HS-27A (cell line): ENCODE data around the gene MAFG.
"Not testable (repeated sequence)": the region's sequence is repeated elsewhere in the genome, so short reads cannot be mapped to it uniquely, and the experiment has no call there.

ENCODE experiments used
- DNase-seq: peaks from one replicate; pipeline ENCODE4 v3.0.0-alpha.2; 2012; ENCODE audit warnings: low read depth, missing footprints

The MAFG gene

GRCh38 chr17:81958633-81959342 is 31.3 kb upstream of the MAFG start:
- DNase-seq: no peak

- no peak for DNase-seq
Measured at GRCh38 chr17:81957691-81958432, 30.3 kb upstream of the MAFG start.

GRCh38 chr17:81956607-81957589 is 29.4 kb upstream of the MAFG start:
- DNase-seq: no peak

- no peak for DNase-seq
Measured at GRCh38 chr17:81955756-81956544, 28.4 kb upstream of the MAFG start.

GRCh38 chr17:81955058-81955681 is 27.6 kb upstream of the MAFG start:
- DNase-seq: no peak

- no peak for DNase-seq
Measured at GRCh38 chr17:81954131-81955057, 26.9 kb upstream of the MAFG start.

- DNase-seq: not testable (repeated sequence)
Measured at GRCh38 chr17:81953443-81953842, 25.9 kb upstream of the MAFG start.

- no peak for DNase-seq
Measured at GRCh38 chr17:81952792-81953228, 25.3 kb upstream of the MAFG start.

- no peak for DNase-seq
Measured at GRCh38 chr17:81951785-81952684, 24.5 kb upstream of the MAFG start.

- no peak for DNase-seq
Measured at GRCh38 chr17:81950501-81950900, 23.0 kb upstream of the MAFG start.

GRCh38 chr17:81948635-81949378 is 21.3 kb upstream of the MAFG start:
- DNase-seq: no peak

- no peak for DNase-seq
Measured at GRCh38 chr17:81947189-81947588, 19.7 kb upstream of the MAFG start, which contains the start of gene MYADML2. TSS of gene MYADML2 (minus strand) at chr17:81947233. CDS start at chr17:81941741, 5,492 bp downstream.

GRCh38 chr17:81944858-81945257 is 17.3 kb upstream of the MAFG start:
- no peak for DNase-seq

GRCh38 chr17:81942167-81942553 is 14.6 kb upstream of the MAFG start:
- no peak for DNase-seq

GRCh38 chr17:81941484-81942166 is 14.1 kb upstream of the MAFG start:
- no peak for DNase-seq

GRCh38 chr17:81940538-81941483 is 13.3 kb upstream of the MAFG start:
- no peak for DNase-seq
